ENCODE measurements around the gene SYNE1.

GRCh38 chr6:152372945-152373344 lies 264.2 kb downstream of the SYNE1 start:
- TF ChIP-seq, protein P1, sequence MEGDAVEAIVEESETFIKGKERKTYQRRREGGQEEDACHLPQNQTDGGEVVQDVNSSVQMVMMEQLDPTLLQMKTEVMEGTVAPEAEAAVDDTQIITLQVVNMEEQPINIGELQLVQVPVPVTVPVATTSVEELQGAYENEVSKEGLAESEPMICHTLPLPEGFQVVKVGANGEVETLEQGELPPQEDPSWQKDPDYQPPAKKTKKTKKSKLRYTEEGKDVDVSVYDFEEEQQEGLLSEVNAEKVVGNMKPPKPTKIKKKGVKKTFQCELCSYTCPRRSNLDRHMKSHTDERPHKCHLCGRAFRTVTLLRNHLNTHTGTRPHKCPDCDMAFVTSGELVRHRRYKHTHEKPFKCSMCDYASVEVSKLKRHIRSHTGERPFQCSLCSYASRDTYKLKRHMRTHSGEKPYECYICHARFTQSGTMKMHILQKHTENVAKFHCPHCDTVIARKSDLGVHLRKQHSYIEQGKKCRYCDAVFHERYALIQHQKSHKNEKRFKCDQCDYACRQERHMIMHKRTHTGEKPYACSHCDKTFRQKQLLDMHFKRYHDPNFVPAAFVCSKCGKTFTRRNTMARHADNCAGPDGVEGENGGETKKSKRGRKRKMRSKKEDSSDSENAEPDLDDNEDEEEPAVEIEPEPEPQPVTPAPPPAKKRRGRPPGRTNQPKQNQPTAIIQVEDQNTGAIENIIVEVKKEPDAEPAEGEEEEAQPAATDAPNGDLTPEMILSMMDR (IDR thresholded peaks at IDR 0.05), result no peak
- TF ChIP-seq POLR2A (IDR thresholded peaks at IDR 0.05), result no peak

Data from heart left ventricle (tissue), 13 donors.